ENCODE data around the gene KIF6. TPM values are rescaled to one million over a fixed set of nuclear protein-coding genes. Genes with fewer than 3 reads are reported as not detected.

The KIF6 gene
- total RNA-seq, 1 donor from 2014 or later: not detected

GRCh38 chr6:39623750-39624149 lies 101.5 kb downstream of the KIF6 start:
- Mint-ChIP-seq H3K27me3 (peaks cover 10% of the 10 kb centered on the region), H3K27ac (no peak overlapping the region)

DNA sequence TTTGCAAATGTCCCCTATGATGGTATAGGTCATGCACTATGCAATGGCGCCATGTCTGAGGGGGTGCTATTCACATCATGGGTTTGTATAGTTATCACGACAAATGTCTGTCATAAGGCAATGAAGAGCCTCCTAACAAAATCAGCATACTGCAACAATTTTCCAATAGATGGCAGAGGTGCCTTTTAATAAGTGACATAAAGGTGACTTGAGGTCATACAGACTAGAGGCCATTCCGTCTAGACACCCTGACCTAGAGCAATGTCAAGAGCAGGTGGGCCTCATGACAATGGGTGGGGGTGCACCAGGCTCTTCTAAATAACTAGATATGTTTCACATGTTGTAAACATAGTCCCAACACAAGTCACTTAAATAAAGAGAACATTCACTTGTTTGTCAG lies 107.7 kb downstream of the KIF6 start:
- Mint-ChIP-seq H3K4me3 (no peak overlapping the region), H3K9me3 (no peaks in the 10 kb centered on the region), H3K36me3 (ENCODE audit: low read depth) (no peaks in the 10 kb centered on the region), H3K27ac (no peak overlapping the region), H3K4me1 (no peaks in the 10 kb centered on the region), H3K27me3 (peaks cover 8% of the 10 kb centered on the region)
- POLR2A ChIA-PET: no interaction called here
- TF ChIP-seq, protein P1, sequence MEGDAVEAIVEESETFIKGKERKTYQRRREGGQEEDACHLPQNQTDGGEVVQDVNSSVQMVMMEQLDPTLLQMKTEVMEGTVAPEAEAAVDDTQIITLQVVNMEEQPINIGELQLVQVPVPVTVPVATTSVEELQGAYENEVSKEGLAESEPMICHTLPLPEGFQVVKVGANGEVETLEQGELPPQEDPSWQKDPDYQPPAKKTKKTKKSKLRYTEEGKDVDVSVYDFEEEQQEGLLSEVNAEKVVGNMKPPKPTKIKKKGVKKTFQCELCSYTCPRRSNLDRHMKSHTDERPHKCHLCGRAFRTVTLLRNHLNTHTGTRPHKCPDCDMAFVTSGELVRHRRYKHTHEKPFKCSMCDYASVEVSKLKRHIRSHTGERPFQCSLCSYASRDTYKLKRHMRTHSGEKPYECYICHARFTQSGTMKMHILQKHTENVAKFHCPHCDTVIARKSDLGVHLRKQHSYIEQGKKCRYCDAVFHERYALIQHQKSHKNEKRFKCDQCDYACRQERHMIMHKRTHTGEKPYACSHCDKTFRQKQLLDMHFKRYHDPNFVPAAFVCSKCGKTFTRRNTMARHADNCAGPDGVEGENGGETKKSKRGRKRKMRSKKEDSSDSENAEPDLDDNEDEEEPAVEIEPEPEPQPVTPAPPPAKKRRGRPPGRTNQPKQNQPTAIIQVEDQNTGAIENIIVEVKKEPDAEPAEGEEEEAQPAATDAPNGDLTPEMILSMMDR (IDR thresholded peaks at IDR 0.05): no peak
- intact Hi-C loops (cut with micrococcal nuclease): no loop called here
- ATAC-seq (ENCODE audit: low read depth) (no peak), DNase-seq (no peak)
- CTCF ChIA-PET: no interaction called here

More at GRCh38 chr6:39623750-39624149, 101.5 kb downstream of the KIF6 start:
- TF ChIP-seq, protein P1 (IDR thresholded peaks at IDR 0.05): no peak
- POLR2A ChIA-PET: no interaction called here
- ATAC-seq (ENCODE audit: low read depth) (no peak), DNase-seq (no peak)
- Mint-ChIP-seq H3K4me3 (no peak overlapping the region), H3K9me3 (peaks cover under 1% of the 10 kb centered on the region), H3K36me3 (ENCODE audit: low read depth) (no peaks in the 10 kb centered on the region), H3K4me1 (no peaks in the 10 kb centered on the region)
- intact Hi-C loops (cut with micrococcal nuclease): no loop called here
- CTCF ChIA-PET: no interaction called here

- Mint-ChIP-seq H3K36me3 (ENCODE audit: low read depth) (no peaks in the 10 kb centered on the region), H3K27me3 (peaks cover 8% of the 10 kb centered on the region), H3K27ac (no peak overlapping the region), H3K9me3 (no peaks in the 10 kb centered on the region), H3K4me3 (no peak overlapping the region), H3K4me1 (no peaks in the 10 kb centered on the region)
- CTCF ChIA-PET: no interaction called here
- DNase-seq: no peak
- intact Hi-C loops (cut with micrococcal nuclease): no loop called here
- TF ChIP-seq, protein P1 (IDR thresholded peaks at IDR 0.05): no peak
- no peak for ATAC-seq (ENCODE audit: low read depth)
- POLR2A ChIA-PET: no interaction called here
Observed at GRCh38 chr6:39617026-39617425, 108.2 kb downstream of the KIF6 start.

GRCh38 chr6:39615622-39616021 lies 109.6 kb downstream of the KIF6 start:
- Mint-ChIP-seq H3K36me3 (ENCODE audit: low read depth) (no peaks in the 10 kb centered on the region), H3K27ac (no peak overlapping the region), H3K4me1 (no peaks in the 10 kb centered on the region), H3K4me3 (no peak overlapping the region), H3K9me3 (no peaks in the 10 kb centered on the region), H3K27me3 (peaks cover 8% of the 10 kb centered on the region)
- TF ChIP-seq, protein P1 (IDR thresholded peaks at IDR 0.05): no peak
- no peak for ATAC-seq (ENCODE audit: low read depth)
- DNase-seq: no peak
- ChIA-PET CTCF (no interaction called here), POLR2A (no interaction called here)
- intact Hi-C loops (cut with micrococcal nuclease): no loop called here

GRCh38 chr6:39614393-39614950 lies 110.7 kb downstream of the KIF6 start:
- ATAC-seq (ENCODE audit: low read depth) (no peak), DNase-seq (no peak)
- H3K4me3 Mint-ChIP-seq: no peak overlapping the region
- intact Hi-C loops (cut with micrococcal nuclease): no loop called here
- no peaks in the 10 kb centered on the region for H3K4me1 Mint-ChIP-seq
- no peak overlapping the region for H3K27ac Mint-ChIP-seq
- ChIA-PET POLR2A (no interaction called here), CTCF (no interaction called here)
- H3K27me3 Mint-ChIP-seq: peaks cover 8% of the 10 kb centered on the region
- H3K36me3 Mint-ChIP-seq (ENCODE audit: low read depth): no peaks in the 10 kb centered on the region
- H3K9me3 Mint-ChIP-seq: no peaks in the 10 kb centered on the region
- TF ChIP-seq, protein P1 (IDR thresholded peaks at IDR 0.05): no peak
